IPS-11a (cell line): ENCODE measurements around the gene SLC22A14.
"Not testable (repeated sequence)": the region's sequence is repeated elsewhere in the genome, so short reads cannot be mapped to it uniquely, and the experiment has no call there.

Source experiments
- H3K4me3 ChIP-seq: one replicate; pipeline ENCODE4 v1.5.1; 2013; ENCODE audit warnings: low read depth, low read length, control low read depth

The SLC22A14 gene

DNA sequence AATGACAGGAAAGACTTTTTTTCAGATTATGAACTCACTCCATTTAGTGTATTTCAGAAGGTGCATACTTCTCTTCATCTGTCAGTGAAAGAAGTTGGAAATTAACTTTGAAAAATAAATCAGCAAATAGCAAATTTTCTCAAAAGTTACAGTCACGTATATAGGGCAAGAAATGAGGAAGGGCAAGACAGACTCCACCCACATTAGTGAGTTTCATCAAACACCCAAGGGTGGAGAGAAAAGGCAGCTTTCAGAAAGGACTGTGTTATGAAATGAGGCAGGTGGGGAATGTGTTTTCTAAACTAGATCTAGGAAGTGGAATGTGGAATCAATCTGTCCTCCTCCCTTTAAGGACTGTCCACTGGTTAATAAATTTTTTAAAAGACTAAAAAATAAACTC lies 13.6 kb upstream of the SLC22A14 start:
- no peak overlapping the region for H3K4me3 ChIP-seq

GRCh38 chr3:38270606-38271005 lies 11.5 kb upstream of the SLC22A14 start:
- no peak overlapping the region for H3K4me3 ChIP-seq

- H3K4me3 ChIP-seq, result no peak overlapping the region
Observed at GRCh38 chr3:38271553-38271952, 10.5 kb upstream of the SLC22A14 start.

DNA sequence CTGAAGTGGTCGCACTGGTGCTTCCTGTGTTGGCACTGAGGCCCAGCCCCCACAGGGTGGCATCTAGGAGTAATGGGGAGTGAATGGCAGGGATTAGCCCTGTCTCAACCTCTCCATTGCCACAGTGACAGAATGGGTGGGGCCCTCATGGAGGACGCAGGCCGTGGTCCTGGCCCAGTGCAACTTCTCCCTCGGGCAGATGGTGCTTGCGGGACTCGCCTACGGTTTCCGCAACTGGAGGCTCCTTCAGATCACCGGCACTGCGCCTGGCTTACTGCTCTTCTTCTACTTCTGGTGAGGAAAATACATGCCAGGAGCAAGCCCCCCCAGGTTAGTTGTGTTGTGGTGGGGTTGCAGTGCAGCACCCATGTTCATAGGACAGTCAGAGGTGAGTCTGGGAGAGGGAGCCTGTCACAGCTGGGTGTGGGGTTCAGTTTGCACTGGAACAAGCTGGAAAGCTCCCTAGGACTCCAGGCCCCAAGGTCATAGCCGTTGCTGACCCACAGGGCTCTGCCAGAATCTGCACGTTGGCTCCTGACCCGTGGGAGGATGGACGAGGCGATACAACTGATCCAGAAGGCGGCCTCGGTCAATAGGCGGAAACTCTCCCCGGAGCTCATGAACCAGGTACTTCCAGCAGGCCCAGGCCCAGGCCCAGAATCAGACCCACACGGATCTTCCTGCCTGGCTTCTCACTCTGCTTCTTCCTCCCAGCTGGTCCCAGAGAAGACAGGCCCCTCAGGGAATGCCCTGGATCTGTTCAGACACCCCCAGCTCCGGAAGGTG lies 7.0 kb upstream of the SLC22A14 start:
- H3K4me3 ChIP-seq, result no peak overlapping the region

DNA sequence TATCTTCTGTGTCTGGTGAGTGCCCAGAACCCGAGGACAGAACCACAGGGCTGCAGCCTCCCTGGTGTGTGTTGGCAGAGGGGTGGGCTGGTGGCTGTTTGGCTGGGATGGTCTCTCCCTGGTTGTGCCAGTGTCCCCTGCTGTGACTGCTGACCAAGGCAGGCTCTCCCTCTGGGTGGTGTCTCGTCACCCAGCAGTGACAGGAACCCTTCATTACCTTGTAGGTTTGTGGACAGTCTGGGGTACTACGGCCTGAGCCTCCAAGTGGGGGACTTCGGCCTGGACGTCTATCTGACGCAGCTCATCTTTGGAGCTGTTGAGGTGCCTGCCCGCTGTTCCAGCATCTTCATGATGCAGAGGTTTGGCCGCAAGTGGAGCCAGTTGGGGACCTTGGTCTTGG lies 6.4 kb upstream of the SLC22A14 start:
- no peak overlapping the region for H3K4me3 ChIP-seq

DNA sequence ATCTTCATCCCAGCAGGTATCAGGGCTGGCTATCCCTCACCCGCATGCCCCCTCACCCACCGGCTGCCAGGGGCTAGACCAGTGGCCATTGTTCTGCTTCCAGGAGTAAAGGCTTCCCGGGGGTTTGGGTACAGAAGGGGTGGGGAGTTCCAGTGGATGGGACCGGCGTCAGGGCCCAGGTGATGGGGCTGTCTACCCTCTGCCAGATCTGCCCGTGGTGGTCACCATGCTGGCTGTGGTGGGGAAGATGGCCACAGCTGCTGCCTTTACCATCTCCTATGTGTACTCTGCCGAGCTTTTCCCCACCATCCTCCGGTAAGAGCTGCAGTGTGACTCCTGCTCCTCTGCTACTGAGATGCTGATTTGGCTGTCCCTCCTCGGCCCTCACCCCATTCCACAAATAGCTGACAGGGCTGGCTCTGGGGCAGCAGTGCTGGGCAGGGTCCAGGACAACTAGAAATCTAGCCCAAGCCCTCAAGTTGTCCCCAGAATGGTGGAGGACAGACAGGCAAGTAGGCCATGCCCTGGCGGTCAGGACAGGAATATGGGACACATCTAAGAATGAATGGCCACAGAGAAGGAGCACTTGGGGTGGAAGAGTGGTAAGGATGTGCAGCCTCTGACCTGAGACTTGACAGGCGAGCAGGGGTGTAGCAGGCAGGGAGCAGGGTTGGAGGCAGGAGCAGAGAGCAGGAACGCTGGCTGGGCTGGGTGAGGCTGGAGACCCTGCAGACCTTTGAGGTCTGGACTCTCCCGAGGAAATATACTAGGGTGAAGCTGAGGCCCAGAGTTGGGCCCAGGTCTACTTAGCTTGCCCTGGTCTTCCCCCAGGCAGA lies 5.8 kb upstream of the SLC22A14 start:
- no peak overlapping the region for H3K4me3 ChIP-seq

GRCh38 chr3:38276917-38277630 lies 5.0 kb upstream of the SLC22A14 start:
- H3K4me3 ChIP-seq, result no peak overlapping the region

DNA sequence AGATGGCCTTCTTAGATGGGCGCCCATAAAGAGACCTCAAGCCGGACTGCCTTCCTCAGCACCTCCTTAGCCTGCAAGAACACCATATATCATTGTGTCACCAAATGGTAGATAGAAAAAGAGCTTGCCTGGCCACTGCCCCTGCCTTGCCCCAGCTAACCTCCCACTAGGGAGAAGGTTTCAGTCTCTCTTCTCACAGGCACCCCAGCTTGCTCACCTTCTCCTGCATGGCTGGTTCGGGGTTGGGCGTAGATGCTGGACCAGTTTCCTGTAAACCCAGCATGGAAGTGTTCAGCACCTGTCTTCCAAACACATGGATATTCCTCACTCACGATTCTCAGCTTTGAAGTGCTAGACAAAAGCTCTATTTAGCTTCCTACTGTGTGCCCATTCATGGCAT lies 3.3 kb upstream of the SLC22A14 start:
- H3K4me3 ChIP-seq, result no peak overlapping the region

DNA sequence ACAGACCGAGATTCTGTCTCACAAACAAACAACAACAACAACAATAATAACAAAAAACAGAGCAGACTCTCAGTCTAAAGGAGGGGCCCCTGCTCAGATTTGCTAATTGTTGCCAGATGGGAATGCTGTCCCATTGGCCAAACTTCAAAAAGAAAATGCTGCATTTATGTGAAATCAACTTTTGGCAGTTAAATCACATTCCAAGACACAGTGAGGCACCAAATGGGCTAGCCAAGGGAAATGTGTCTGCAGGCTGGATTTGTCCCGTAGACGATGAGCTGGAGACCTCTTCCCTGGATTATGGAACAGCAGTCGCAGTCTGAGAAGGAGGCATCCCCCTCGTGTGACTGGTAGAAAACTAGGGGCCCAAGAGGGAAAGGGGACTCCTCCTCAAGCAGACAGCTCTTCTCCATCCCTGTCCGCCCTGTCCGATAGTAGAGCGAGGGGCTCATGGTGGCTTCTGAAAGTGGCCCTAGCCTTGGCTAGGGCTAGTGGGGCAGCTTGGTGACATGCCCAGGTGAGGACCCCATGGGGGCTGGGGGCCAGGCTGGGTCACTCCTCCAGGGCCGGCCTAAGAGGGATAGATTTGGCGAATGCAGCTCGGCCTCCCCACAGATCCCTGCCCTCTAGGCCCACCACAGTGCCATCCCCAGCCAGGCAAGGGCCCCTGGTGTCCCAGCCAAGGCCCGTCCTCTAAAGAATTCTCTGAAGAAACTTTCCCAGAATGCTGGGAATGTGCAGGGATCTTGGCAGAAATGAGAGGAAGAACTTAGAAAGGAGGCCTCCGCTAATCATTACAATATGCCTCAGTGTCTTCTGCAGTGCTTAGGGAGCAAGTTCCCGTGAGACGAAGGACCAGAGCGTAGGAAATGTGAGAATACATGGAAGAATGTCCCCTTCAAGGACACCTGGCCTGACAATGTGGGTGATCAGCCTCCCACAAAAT lies 2.0 kb downstream of the SLC22A14 start:
- no peak overlapping the region for H3K4me3 ChIP-seq

- H3K4me3 ChIP-seq, result no peak overlapping the region
Observed at GRCh38 chr3:38284756-38285150, 2.7 kb downstream of the SLC22A14 start.

DNA sequence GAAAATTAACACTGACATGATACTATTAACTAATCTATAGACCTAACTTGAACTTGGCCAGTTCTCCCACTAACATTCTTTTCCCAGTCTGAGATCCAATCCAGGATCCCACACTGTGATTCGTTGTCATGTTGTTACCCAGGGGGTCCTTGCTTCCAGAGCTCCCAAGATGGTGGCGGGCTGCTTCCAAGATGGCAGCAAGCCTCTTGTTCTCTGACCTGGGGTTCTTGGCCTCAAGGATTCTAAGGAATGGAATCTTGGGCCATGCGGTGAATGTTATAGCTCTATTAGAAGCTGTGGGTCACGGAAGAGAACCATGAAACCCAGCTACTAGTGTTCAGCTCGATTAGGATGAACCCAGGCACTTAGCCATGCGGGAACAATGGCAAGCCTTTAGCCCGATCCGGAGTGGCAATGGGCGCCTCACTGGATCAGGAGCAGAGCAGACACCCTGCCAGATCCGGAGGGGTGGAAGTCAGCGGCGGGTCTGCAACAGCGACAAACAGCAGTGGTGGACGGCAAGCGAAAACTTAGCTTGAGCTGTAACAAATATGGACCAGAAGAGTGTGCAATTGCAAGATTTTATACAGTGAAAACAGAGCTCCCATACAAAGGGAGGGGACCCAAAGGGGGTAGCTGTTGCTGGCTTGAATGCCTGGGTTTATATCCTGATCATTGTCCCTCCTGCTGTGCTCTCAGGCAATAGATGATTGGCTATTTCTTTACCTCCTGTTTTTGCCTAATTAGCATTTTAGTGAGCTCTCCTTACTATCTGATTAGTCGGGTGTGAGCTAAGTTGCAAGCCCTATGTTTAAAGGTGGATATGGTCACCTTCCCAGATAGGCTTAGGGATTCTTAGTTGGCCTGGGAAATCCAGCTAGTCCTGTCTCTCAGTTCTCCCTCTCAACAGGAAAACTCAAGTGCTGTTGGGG lies 7.5 kb downstream of the SLC22A14 start:
- H3K4me3 ChIP-seq, result not testable (repeated sequence)

- H3K4me3 ChIP-seq, result not testable (repeated sequence)
Observed at GRCh38 chr3:38297053-38297452, 15.0 kb downstream of the SLC22A14 start.

DNA sequence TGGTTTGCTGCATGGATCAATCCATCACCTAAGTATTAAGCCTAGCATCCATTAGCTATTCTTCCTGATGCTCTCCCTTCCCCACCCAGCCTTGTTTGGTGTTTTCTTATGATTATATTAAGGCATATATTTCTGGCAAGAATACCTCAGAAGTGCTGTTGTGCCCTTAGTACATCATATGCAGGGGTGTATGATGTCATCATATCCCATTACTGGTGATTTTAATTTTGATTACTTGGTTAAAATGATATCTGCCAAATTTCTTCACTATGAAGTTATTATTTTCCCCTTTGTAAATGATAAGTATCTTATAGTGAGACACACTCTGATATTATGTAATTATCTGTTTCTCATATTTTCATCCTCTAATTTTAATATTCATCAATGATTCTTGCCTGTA lies 15.4 kb downstream of the SLC22A14 start:
- no peak overlapping the region for H3K4me3 ChIP-seq

DNA sequence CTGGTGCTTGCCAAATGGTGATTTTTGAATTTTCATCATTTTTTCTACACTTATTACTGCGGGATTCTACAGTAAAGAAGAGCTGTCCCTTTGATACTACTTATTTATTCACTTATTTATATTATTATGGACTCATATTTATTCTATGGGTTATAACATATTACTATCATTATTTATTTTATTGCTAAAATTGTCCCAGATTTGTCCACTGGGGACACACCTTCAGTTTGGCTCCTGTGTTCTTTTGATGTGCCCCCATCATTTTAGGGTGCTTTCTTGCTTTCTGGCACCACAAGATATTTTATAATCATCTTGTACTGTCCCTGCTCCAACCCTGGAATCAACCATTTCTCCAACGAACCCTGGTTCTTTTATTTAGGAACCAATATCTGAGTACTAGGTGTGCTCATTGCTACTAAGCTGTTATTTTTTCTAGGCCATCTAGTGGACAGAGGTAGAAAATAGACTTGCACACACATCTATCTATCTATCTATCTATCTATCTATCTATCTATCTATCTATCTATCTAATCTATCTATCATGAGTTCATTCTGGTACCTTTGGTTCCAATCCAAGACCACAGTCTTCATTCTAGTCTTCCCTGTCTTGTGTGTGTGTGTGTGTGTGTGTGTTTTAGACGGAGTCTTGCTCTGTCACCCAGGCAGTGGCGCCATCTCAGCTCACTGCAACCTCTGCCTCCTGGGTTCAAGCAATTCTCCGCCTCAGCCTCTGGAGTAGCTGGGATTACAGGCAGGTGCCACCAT lies 16.0 kb downstream of the SLC22A14 start:
- no peak overlapping the region for H3K4me3 ChIP-seq

DNA sequence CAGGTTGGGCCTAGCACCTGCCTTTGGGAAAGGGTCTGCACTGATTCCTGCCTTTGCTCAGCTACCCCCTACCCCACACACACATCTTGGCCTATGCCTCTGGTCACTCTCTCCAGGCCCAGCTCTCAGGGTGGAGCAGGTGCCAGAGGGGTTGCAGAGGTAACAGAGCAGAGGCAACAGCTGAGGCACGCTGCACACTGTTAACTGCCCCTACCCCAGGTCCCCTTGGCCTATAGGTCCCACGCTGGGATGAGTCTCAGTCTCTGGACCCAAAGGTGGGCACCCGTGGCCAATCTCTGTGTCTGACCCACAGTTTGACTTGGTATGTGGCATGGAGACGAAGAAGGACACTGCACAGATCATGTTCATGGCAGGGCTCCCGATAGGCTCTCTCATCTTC lies 24.8 kb downstream of the SLC22A14 start:
- H3K4me3 ChIP-seq, result no peak overlapping the region

GRCh38 chr3:38307599-38307998 lies 25.5 kb downstream of the SLC22A14 start:
- H3K4me3 ChIP-seq, result no peak overlapping the region

DNA sequence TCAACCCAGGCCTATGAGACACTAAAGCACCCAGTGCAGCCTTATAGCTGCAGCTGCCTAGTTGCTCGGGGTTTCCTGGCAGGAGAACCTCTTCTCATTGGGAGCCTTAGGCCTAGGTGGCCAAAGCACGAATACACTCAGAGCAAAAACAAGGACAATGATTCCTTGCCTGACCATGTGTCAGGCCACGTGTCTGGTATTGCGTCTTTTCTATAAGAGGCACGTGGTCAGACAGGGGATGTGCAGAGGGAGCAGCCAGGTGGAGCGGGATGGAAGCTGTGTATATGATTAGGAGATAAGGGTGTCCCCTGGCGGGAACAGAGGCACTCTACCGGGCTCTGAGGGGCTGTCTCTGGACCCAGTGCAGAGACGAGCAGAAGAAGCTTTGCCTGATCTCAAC lies 26.4 kb downstream of the SLC22A14 start:
- no peak overlapping the region for H3K4me3 ChIP-seq

- no peak overlapping the region for H3K4me3 ChIP-seq
Observed at GRCh38 chr3:38311476-38311875, 29.4 kb downstream of the SLC22A14 start.

DNA sequence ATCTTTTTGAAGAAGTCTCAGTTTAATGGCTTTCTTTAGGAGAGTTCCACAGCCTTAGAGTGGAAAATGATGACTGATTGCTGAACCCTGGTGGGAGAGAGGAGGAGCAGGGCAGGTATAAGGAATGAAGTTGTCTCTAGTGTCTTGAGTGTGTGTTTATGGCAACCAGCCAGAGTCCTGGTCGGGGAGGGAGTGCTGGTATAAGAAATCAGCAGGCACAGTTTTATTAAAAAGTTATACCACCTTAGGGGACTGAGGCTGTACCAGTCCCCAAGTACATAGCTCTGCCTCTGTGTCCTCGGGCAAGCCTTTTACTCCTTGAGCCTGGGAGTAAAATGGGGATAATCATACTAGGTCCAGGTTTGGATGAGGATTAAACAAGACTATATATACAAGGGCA lies 29.8 kb downstream of the SLC22A14 start:
- no peak overlapping the region for H3K4me3 ChIP-seq
